CD14-positive monocyte (primary cell): ENCODE data around the gene FBXO22. TPM values are rescaled to one million over a fixed set of nuclear protein-coding genes. Genes with fewer than 3 reads are reported as not detected.

ENCODE experiments used
- DNase-seq, 3 donors: peaks; one replicate each; pipeline ENCODE4 v3.0.0-alpha.2; 2011 to 2022
- H2AFZ ChIP-seq: 2 replicates; pipeline ENCODE4 v1.6.0; 2012; ENCODE audit warnings: mild to moderate bottlenecking, low read depth, low read length, inconsistent platforms; ENCODE audit not compliant: insufficient read depth, poor library complexity, severe bottlenecking
- H3K27ac ChIP-seq, 2 donors: 1 replicate in 1 of 2; 2 replicates in 1 of 2; pipeline ENCODE4 v1.5.1; 2012 to 2013; ENCODE audit warnings: low read length in 2 of 2, control low read depth in 1 of 2, inconsistent platforms in 1 of 2, low read depth in 1 of 2, mild to moderate bottlenecking in 1 of 2
- H3K27me3 ChIP-seq, 2 donors: one replicate each; pipeline versions ENCODE4 v1.6.0 to v1.6.1; 2011 to 2013; ENCODE audit warnings: low read length in 2 of 2; ENCODE audit not compliant: control insufficient read depth in 2 of 2, insufficient read depth in 2 of 2
- H3K36me3 ChIP-seq, 2 donors: replicated peaks in 1 of 2; 1 replicate in 1 of 2; 2 replicates in 1 of 2; pipeline versions ENCODE4 v1.5.1 to v1.6.1; 2012 to 2013; ENCODE audit warnings: low read length in 2 of 2, control low read depth in 1 of 2, inconsistent platforms in 1 of 2, mild to moderate bottlenecking in 1 of 2; ENCODE audit not compliant: insufficient read depth in 2 of 2, control insufficient read depth in 1 of 2
- H3K4me1 ChIP-seq, 2 donors: 1 replicate in 1 of 2; 2 replicates in 1 of 2; pipeline versions ENCODE4 v1.5.1 to v1.6.1; 2012 to 2013; ENCODE audit warnings: low read length in 2 of 2, control low read depth in 1 of 2, inconsistent platforms in 1 of 2, mild to moderate bottlenecking in 1 of 2, moderate library complexity in 1 of 2; ENCODE audit not compliant: insufficient read depth in 2 of 2, control insufficient read depth in 1 of 2
- H3K4me2 ChIP-seq: replicated peaks from 2 replicates; pipeline ENCODE3; 2012; ENCODE audit warnings: low read length, moderate library complexity, mild to moderate bottlenecking; ENCODE audit not compliant: poor library complexity, severe bottlenecking; ENCODE audit errors: extremely low read depth
- H3K4me3 ChIP-seq, 3 experiments: fragments of 200-600 bp in 1 of 3; sonication (generic) in 1 of 3; replicated peaks in 1 of 3; 1 replicate in 2 of 3; 2 replicates in 1 of 3; pipeline ENCODE4 v1.5.1; 2011 to 2013; ENCODE audit warnings: low read length in 3 of 3, mild to moderate bottlenecking in 3 of 3, control low read depth in 2 of 3, low read depth in 2 of 3, inconsistent platforms in 1 of 3, moderate library complexity in 1 of 3
- H3K79me2 ChIP-seq: 2 replicates; pipeline ENCODE4 v1.6.0; 2012; ENCODE audit warnings: mild to moderate bottlenecking, control low read depth, inconsistent platforms, low read length, moderate library complexity; ENCODE audit not compliant: insufficient read depth
- H3K9ac ChIP-seq: 2 replicates; pipeline ENCODE4 v1.6.0; 2017; ENCODE audit warnings: low read length, mild to moderate bottlenecking; ENCODE audit not compliant: insufficient read depth, poor library complexity, severe bottlenecking
- H3K9me3 ChIP-seq, 2 donors: replicated peaks in 1 of 2; 1 replicate in 1 of 2; 2 replicates in 1 of 2; pipeline versions ENCODE4 v1.5.1 to v1.6.1; 2012 to 2013; ENCODE audit warnings: low read length in 2 of 2, control low read depth in 1 of 2; ENCODE audit not compliant: control insufficient read depth in 1 of 2, insufficient read depth in 1 of 2
- H4K20me1 ChIP-seq: 2 replicates; pipeline ENCODE4 v1.6.0; 2012; ENCODE audit warnings: mild to moderate bottlenecking, low read length, control low read depth, moderate library complexity; ENCODE audit not compliant: insufficient read depth
- H3K27ac Mint-ChIP-seq, 7 donors: one replicate each; pipeline ENCODE4 v1.8.0; 2020; ENCODE audit warnings: mild to moderate bottlenecking in 7 of 7, mixed read lengths in 7 of 7, moderate library complexity in 6 of 7, inconsistent platforms in 2 of 7
- H3K27me3 Mint-ChIP-seq, 3 donors: one replicate each; pipeline ENCODE4 v1.8.0; 2021 to 2022; ENCODE audit warnings: low read depth in 3 of 3, mild to moderate bottlenecking in 3 of 3, mixed read lengths in 3 of 3, moderate library complexity in 3 of 3, inconsistent platforms in 1 of 3
- H3K36me3 Mint-ChIP-seq, 2 donors: one replicate each; pipeline ENCODE4 v1.8.0; 2020; ENCODE audit warnings: mixed read lengths in 2 of 2, inconsistent platforms in 1 of 2, mild to moderate bottlenecking in 1 of 2
- H3K4me1 Mint-ChIP-seq: one replicate; pipeline ENCODE4 v1.8.0; 2020; ENCODE audit warnings: mild to moderate bottlenecking, mixed read lengths
- H3K4me3 Mint-ChIP-seq, 2 donors: one replicate each; pipeline ENCODE4 v1.8.0; 2020; ENCODE audit warnings: mild to moderate bottlenecking in 2 of 2, mixed read lengths in 2 of 2, moderate library complexity in 1 of 2
- H3K9me3 Mint-ChIP-seq, 7 donors: one replicate each; pipeline ENCODE4 v1.8.0; 2020 to 2022; ENCODE audit warnings: mixed read lengths in 7 of 7, mild to moderate bottlenecking in 6 of 7, moderate library complexity in 6 of 7, inconsistent platforms in 2 of 7
- CTCF ChIP-seq: fragments of 200-600 bp; IDR thresholded peaks from one replicate; pipeline ENCODE4 v1.8.0; 2022; ENCODE audit warnings: antibody characterized with exemption, mild to moderate bottlenecking
- WGBS: methylation state at CpG from one replicate; pipeline ENCODE4 v1.1.5; 2013; ENCODE audit warnings: missing lambda C conversion rate; ENCODE audit not compliant: insufficient coverage; 5-methylcytosine and 5-hydroxymethylcytosine counted together
- intact Hi-C, 2 donors: fragments of 100-400 bp; cut with micrococcal nuclease; formaldehyde crosslinking; loops; one replicate each; pipeline versions ENCODE4 v1.15.0 to v1.15.1; 2023
- polyA plus RNA-seq, 3 donors: library from polyadenylated mRNA; depleted of rRNA in 1 of 3; unstranded in 2 of 3; stranded (reverse) in 1 of 3; fragments of 300-500 nt in 2 of 3; fragments of >200 nt in 1 of 3; fragmentation: Illumina TruSeq in 2 of 3; gene quantifications; 1 replicate in 2 of 3; 2 replicates in 1 of 3; pipeline ENCODE4 v1.2.3, GENCODE V29; 2012 to 2021

The FBXO22 gene
- polyA plus RNA-seq, 3 donors: 4.2 to 12.8 (median 12.3) TPM

GRCh38 chr15:75866916-75867315 is 36.8 kb upstream of the FBXO22 start:
- Histone ChIP-seq H2AFZ (no peak overlapping the region), H3K4me2 (no peak overlapping the region)
- H3K4me1 Mint-ChIP-seq: peaks cover 28% of the 10 kb centered on the region

GRCh38 chr15:75867449-75867848 is 36.2 kb upstream of the FBXO22 start:
- peaks cover 28% of the 10 kb centered on the region for H3K4me1 Mint-ChIP-seq
- H3K27me3 Mint-ChIP-seq: no peaks in the 10 kb centered on the region
- 80% methylated on average over 2 of the region's 4 CpGs for WGBS
- H3K27ac ChIP-seq: peak overlapping the region in 1 of 2 donors; percentile 32
- H2AFZ ChIP-seq: no peak overlapping the region
- no peak overlapping the region for H3K4me2 ChIP-seq
- H3K9me3 ChIP-seq: no peaks in the 10 kb centered on the region
- H3K9me3 Mint-ChIP-seq: no peaks in the 10 kb centered on the region
- TF ChIP-seq CTCF: no peak
- H3K36me3 ChIP-seq: peaks cover 18 to 60% of the 10 kb centered on the region in 2 donors
- H3K36me3 Mint-ChIP-seq: peaks cover 38 to 64% of the 10 kb centered on the region in 2 donors
- intact Hi-C loops: no loop called here
- peak overlapping the region in 4 of 7 donors; percentile 41 to 77 (median 54) for H3K27ac Mint-ChIP-seq
- H3K79me2 ChIP-seq: peaks cover 68% of the 10 kb centered on the region
- H3K4me1 ChIP-seq: peaks cover 5 to 10% of the 10 kb centered on the region in 2 donors
- no peaks in the 10 kb centered on the region for H3K27me3 ChIP-seq
- no peak overlapping the region for H3K9ac ChIP-seq
- peak in 1 of 3 donors; percentile 10 for DNase-seq
- no peak overlapping the region for H3K4me3 Mint-ChIP-seq
- no peak overlapping the region for H3K4me3 ChIP-seq
- no peaks in the 10 kb centered on the region for H4K20me1 ChIP-seq

More at GRCh38 chr15:75866916-75867315, 36.8 kb upstream of the FBXO22 start:
- Histone ChIP-seq H3K27ac (peak overlapping the region in 1 of 2 donors; percentile 32), H3K27me3 (no peaks in the 10 kb centered on the region), H3K4me3 (no peak overlapping the region), H3K4me1 (peaks cover 5 to 10% of the 10 kb centered on the region in 2 donors), H3K79me2 (peaks cover 73% of the 10 kb centered on the region), H4K20me1 (no peaks in the 10 kb centered on the region), H3K36me3 (peaks cover 17 to 60% of the 10 kb centered on the region in 2 donors), H3K9ac (no peak overlapping the region), H3K9me3 (no peaks in the 10 kb centered on the region)
- intact Hi-C loops: no loop called here
- H3K27ac Mint-ChIP-seq: peak overlapping the region in 3 of 7 donors; percentile 41 to 77 (median 58)
- no peak for DNase-seq
- H3K36me3 Mint-ChIP-seq: peaks cover 39 to 64% of the 10 kb centered on the region in 2 donors
- H3K27me3 Mint-ChIP-seq: no peaks in the 10 kb centered on the region
- no peak overlapping the region for H3K4me3 Mint-ChIP-seq
- no peak for TF ChIP-seq CTCF
- H3K9me3 Mint-ChIP-seq: no peaks in the 10 kb centered on the region
